Measurements from ENCODE around the gene TBX21.

- no peak for TF ChIP-seq MAX (IDR thresholded peaks at IDR 0.05)
- TF ChIP-seq RAD21 (IDR thresholded peaks at IDR 0.05; ENCODE audit: low read depth) = no peak
- no peak for TF ChIP-seq EGR1 (IDR thresholded peaks at IDR 0.05)
- no peak for TF ChIP-seq CEBPB (IDR thresholded peaks at IDR 0.05)
- TF ChIP-seq, protein P1, sequence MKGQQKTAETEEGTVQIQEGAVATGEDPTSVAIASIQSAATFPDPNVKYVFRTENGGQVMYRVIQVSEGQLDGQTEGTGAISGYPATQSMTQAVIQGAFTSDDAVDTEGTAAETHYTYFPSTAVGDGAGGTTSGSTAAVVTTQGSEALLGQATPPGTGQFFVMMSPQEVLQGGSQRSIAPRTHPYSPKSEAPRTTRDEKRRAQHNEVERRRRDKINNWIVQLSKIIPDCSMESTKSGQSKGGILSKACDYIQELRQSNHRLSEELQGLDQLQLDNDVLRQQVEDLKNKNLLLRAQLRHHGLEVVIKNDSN (IDR thresholded peaks at IDR 0.05) = no peak
- TF ChIP-seq YY1 (IDR thresholded peaks at IDR 0.05; ENCODE audit: low read depth) = no peak
- no peak for TF ChIP-seq EP300 (IDR thresholded peaks at IDR 0.05; ENCODE audit: borderline replicate concordance)
- no peak for TF ChIP-seq TAF1 (IDR thresholded peaks at IDR 0.05; ENCODE audit: low read depth)
- TF ChIP-seq FOXM1 (IDR thresholded peaks at IDR 0.05; ENCODE audit: borderline replicate concordance, low read depth) = no peak
- no peak for TF ChIP-seq NFIC (IDR thresholded peaks at IDR 0.05)
- TF ChIP-seq CREB1 (IDR thresholded peaks at IDR 0.05; ENCODE audit: low read depth) = no peak
- no peak for TF ChIP-seq TEAD4 (IDR thresholded peaks at IDR 0.05)
Measured at GRCh38 chr17:47708312-47708863, 24.6 kb upstream of the TBX21 start.
